ENCODE results near the gene COMMD7. TPM values are rescaled to one million over a fixed set of nuclear protein-coding genes. Genes with fewer than 3 reads are reported as not detected.

COMMD7 gene
- total and polyA plus RNA-seq, 9 of the 15 experiments (the other 6 are each of a cell fraction or from before 2014, with no cell fraction given), result 11.9 to 69.1 (median 34.7) TPM

- TF ChIP-seq TCF7 (IDR thresholded peaks at IDR 0.05; ENCODE audit: borderline replicate concordance) (no peak), CXXC5 (CRISPR knock-in tag; IDR thresholded peaks at IDR 0.05) (no peak), ZNF408 (CRISPR knock-in tag; IDR thresholded peaks at IDR 0.05; ENCODE audit: low read depth) (no peak), KAT7 (CRISPR knock-in tag; IDR thresholded peaks at IDR 0.05; ENCODE audit: borderline replicate concordance) (no peak), SP2 (IDR thresholded peaks at IDR 0.05; ENCODE audit: extremely low read depth, low read depth, low read length, poor library complexity, severe bottlenecking) (no peak), CBFA2T3 (IDR thresholded peaks at IDR 0.05) (0 out of 2 replicates have a peak, but pooled peaks have one; percentile 10), CEBPB (tag; IDR thresholded peaks at IDR 0.05) (peak; percentile 96), POLR3G (IDR thresholded peaks at IDR 0.05; ENCODE audit: extremely low read depth, insufficient read length, insufficient replicate concordance) (no peak), NFATC3 (IDR thresholded peaks at IDR 0.05) (no peak), KDM1A (IDR thresholded peaks at IDR 0.05) (peak; percentile 92 to 93), ELF1 (tag; IDR thresholded peaks at IDR 0.05) (no peak), NUFIP1 (IDR thresholded peaks at IDR 0.05; ENCODE audit: partially characterized antibody) (no peak), TEAD4 (IDR thresholded peaks at IDR 0.05; ENCODE audit: low read length) (no peak), TEAD4 (CRISPR knock-in tag; IDR thresholded peaks at IDR 0.05; ENCODE audit: borderline replicate concordance) (no peak), ATF1 (CRISPR knock-in tag; IDR thresholded peaks at IDR 0.05) (no peak), ATF1 (tag; IDR thresholded peaks at IDR 0.05) (0 out of 2 replicates have a peak, but pooled peaks have one; percentile 11), RNF2 (IDR thresholded peaks at IDR 0.05) (no peak), DIDO1 (tag; IDR thresholded peaks at IDR 0.05; ENCODE audit: low read depth) (no peak), PYGO2 (tag; IDR thresholded peaks at IDR 0.05) (no peak), ESRRA (IDR thresholded peaks at IDR 0.05; ENCODE audit: borderline replicate concordance, low read depth) (peak; percentile 67), COPS2 (conservative IDR thresholded peaks at IDR 0.05) (no peak), CHD4 (IDR thresholded peaks at IDR 0.05; ENCODE audit: insufficient read depth, insufficient replicate concordance, low read depth, low read length, poor library complexity, severe bottlenecking) (no peak), ZNF592 (IDR thresholded peaks at IDR 0.05) (no peak), GATAD2A (IDR thresholded peaks at IDR 0.05) (no peak), NCOA6 (IDR thresholded peaks at IDR 0.05) (no peak), HNRNPH1 (optimal IDR thresholded peaks at IDR 0.05; ENCODE audit: low read depth, low read length) (no peak), ZNF212 (CRISPR knock-in tag; IDR thresholded peaks at IDR 0.05) (no peak)
- TF ChIP-seq, protein P1, sequence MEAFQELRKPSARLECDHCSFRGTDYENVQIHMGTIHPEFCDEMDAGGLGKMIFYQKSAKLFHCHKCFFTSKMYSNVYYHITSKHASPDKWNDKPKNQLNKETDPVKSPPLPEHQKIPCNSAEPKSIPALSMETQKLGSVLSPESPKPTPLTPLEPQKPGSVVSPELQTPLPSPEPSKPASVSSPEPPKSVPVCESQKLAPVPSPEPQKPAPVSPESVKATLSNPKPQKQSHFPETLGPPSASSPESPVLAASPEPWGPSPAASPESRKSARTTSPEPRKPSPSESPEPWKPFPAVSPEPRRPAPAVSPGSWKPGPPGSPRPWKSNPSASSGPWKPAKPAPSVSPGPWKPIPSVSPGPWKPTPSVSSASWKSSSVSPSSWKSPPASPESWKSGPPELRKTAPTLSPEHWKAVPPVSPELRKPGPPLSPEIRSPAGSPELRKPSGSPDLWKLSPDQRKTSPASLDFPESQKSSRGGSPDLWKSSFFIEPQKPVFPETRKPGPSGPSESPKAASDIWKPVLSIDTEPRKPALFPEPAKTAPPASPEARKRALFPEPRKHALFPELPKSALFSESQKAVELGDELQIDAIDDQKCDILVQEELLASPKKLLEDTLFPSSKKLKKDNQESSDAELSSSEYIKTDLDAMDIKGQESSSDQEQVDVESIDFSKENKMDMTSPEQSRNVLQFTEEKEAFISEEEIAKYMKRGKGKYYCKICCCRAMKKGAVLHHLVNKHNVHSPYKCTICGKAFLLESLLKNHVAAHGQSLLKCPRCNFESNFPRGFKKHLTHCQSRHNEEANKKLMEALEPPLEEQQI (IDR thresholded peaks at IDR 0.05), result no peak
Measured at GRCh38 chr20:32731882-32732266, 11.4 kb downstream of the COMMD7 start (continued).
